Adrenal gland (tissue), 19 donors: Measurements from ENCODE around the gene PNPLA8. TPM values are rescaled to one million over a fixed set of nuclear protein-coding genes. Genes with fewer than 3 reads are reported as not detected.

Experiments used
- DNase-seq, 7 donors: peaks; one replicate each; pipeline ENCODE4 v3.0.0-alpha.2; 2019 to 2020
- H3K27ac ChIP-seq, 5 donors: fragments of 200-600 bp; sonication (generic) in 4 of 5; 1 replicate in 3 of 5; 2 replicates in 2 of 5; pipeline versions ENCODE4 v1.5.1 to v1.8.0; 2016 to 2020; ENCODE audit warnings: mild to moderate bottlenecking in 1 of 5
- H3K27me3 ChIP-seq: fragments of 200-600 bp; 2 replicates; pipeline ENCODE4 v1.8.0; 2021
- H3K36me3 ChIP-seq, 2 donors: fragments of 200-600 bp; replicated peaks in 1 of 2; 1 replicate in 1 of 2; 2 replicates in 1 of 2; pipeline versions ENCODE4 v1.5.1 to v1.8.0; 2018 to 2022
- H3K4me1 ChIP-seq, 2 donors: fragments of 200-600 bp; replicated peaks in 1 of 2; 1 replicate in 1 of 2; 2 replicates in 1 of 2; pipeline versions ENCODE4 v1.5.1 to v1.8.0; 2018 to 2021
- H3K4me3 ChIP-seq, 4 donors: fragments of 200-600 bp; sonication (generic) in 3 of 4; one replicate each; pipeline ENCODE4 v1.5.1; 2016 to 2018
- H3K9me3 ChIP-seq, 3 donors: fragments of 200-600 bp; sonication (generic) in 1 of 3; replicated peaks in 1 of 3; 1 replicate in 2 of 3; 2 replicates in 1 of 3; pipeline versions ENCODE4 v1.5.1 to v1.8.0; 2016 to 2021
- CTCF ChIP-seq, 6 experiments: fragments of 450-650 bp in 4 of 6; fragments of 200-600 bp in 2 of 6; sonication (generic) in 1 of 6; IDR thresholded peaks; 1 replicate in 5 of 6; 2 replicates in 1 of 6; pipeline versions ENCODE4 v1.5.1 to v1.8.0; 2016 to 2021; ENCODE audit warnings: antibody characterized with exemption in 6 of 6, mild to moderate bottlenecking in 2 of 6, moderate library complexity in 1 of 6
- POLR2A ChIP-seq, 2 donors: fragments of 450-650 bp; IDR thresholded peaks; one replicate each; pipeline ENCODE4 v1.6.1; 2017; ENCODE audit warnings: antibody characterized with exemption in 2 of 2, mild to moderate bottlenecking in 2 of 2, moderate library complexity in 1 of 2
- WGBS, 4 donors: extraction: QIAGEN DNeasy Blood & Tissue Kit in 2 of 4; methylation state at CpG; one replicate each; pipeline versions ENCODE4 v1.1.5 to v1.1.7; 2013 to 2017; 5-methylcytosine and 5-hydroxymethylcytosine counted together
- intact Hi-C, 2 donors: fragments of 100-400 bp; cut with DNase I; formaldehyde crosslinking; loops; one replicate each; pipeline versions ENCODE4 v1.14.1 to v1.15.0; 2022 to 2023
- long read RNA-seq, 10 donors: library from polyadenylated mRNA in 3 of 10; unstranded in 2 of 10; stranded (forward) in 1 of 10; transcript quantifications; one replicate each; pipeline ENCODE4 v2.0.0 and lab custom pipeline, GENCODE V29; 2021 to 2026
- polyA plus RNA-seq, 3 donors: library from polyadenylated mRNA; stranded (reverse); fragments of 200-250 nt in 2 of 3; fragments of 350-450 nt in 1 of 3; fragmentation: Illumina TruSeq in 1 of 3; extraction: RNeasy Lipid Tissue Mini Kit (QIAGEN cat#74804) in 1 of 3; gene quantifications; one replicate each; pipeline ENCODE4 v1.2.3, GENCODE V29; 2013 to 2014
- total RNA-seq, 9 donors: library from RNA; depleted of rRNA in 4 of 9; stranded (reverse); fragments of >200 nt in 4 of 9; fragments of 120-200 nt in 1 of 9; fragmentation: NEBNext Ultra II Directional in 1 of 9; extraction: Animal tissue kit (Norgen Biotek cat#: 25700) in 1 of 9; gene quantifications; one replicate each; pipeline versions ENCODE4 v1.1.0 to v1.2.4, GENCODE V29; 2013 to 2023
- donor health status: healthy with polysubstance abuse.
- donor health status: Bipolar disorder and iron deficiency.
- donor health status: DM: yes; HTN: yes; CAD: no.
- donor health status: DM: no; HTN: no; CAD: no.
- donor health status: DM: no; HTN: no; CAD: no.
- donor health status: DM: yes; HTN: yes; CAD: no.

Gene PNPLA8, protein sequence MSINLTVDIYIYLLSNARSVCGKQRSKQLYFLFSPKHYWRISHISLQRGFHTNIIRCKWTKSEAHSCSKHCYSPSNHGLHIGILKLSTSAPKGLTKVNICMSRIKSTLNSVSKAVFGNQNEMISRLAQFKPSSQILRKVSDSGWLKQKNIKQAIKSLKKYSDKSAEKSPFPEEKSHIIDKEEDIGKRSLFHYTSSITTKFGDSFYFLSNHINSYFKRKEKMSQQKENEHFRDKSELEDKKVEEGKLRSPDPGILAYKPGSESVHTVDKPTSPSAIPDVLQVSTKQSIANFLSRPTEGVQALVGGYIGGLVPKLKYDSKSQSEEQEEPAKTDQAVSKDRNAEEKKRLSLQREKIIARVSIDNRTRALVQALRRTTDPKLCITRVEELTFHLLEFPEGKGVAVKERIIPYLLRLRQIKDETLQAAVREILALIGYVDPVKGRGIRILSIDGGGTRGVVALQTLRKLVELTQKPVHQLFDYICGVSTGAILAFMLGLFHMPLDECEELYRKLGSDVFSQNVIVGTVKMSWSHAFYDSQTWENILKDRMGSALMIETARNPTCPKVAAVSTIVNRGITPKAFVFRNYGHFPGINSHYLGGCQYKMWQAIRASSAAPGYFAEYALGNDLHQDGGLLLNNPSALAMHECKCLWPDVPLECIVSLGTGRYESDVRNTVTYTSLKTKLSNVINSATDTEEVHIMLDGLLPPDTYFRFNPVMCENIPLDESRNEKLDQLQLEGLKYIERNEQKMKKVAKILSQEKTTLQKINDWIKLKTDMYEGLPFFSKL
- 10 to 100 TPM; 30.7 to 79.0 (median 54.0) TPM for total RNA-seq
- 100 to 1,000 TPM in 1 of 3 donors, 10 to 100 TPM in 2; 17.9 to 131 (median 26.1) TPM for polyA plus RNA-seq
- long read RNA-seq, donor 1, transcript PNPLA8-201 (11 exons, 3,490 nt), result major isoform, 5 of 22 reads
- long read RNA-seq, donor 1, partial matches to known transcripts, result 12 of 22 reads
- long read RNA-seq, donor 1, other reads (novel, unspliced or antisense), result 0 of 22 reads
- long read RNA-seq, donor 2, partial matches to known transcripts, result 15 of 21 reads
- long read RNA-seq, donor 2, other reads (novel, unspliced or antisense), result 0 of 21 reads
- long read RNA-seq, donor 3, transcript PNPLA8-206 (10 exons, 3,462 nt), result major isoform, 8 of 22 reads
- long read RNA-seq, donor 3, transcript PNPLA8-201 (11 exons, 3,490 nt), result minor isoform, 6 of 22 reads
- long read RNA-seq, donor 3, partial matches to known transcripts, result 8 of 22 reads
- long read RNA-seq, donor 3, other reads (novel, unspliced or antisense), result 0 of 22 reads
- long read RNA-seq, donor 4, transcript PNPLA8-201 (11 exons, 3,490 nt), result major isoform, 31 of 69 reads
- long read RNA-seq, donor 4, transcript PNPLA8-206 (10 exons, 3,462 nt), result minor isoform, 13 of 69 reads
- long read RNA-seq, donor 4, partial matches to known transcripts, result 10 of 69 reads
- long read RNA-seq, donor 4, other reads (novel, unspliced or antisense), result 12 of 69 reads
- long read RNA-seq, donor 5, transcript PNPLA8-208 (10 exons, 3,366 nt), result minor isoform, 5 of 126 reads
- long read RNA-seq, donor 5, transcript PNPLA8-206 (10 exons, 3,462 nt), result minor isoform, 30 of 126 reads
- long read RNA-seq, donor 5, transcript PNPLA8-201 (11 exons, 3,490 nt), result major isoform, 64 of 126 reads
- long read RNA-seq, donor 5, partial matches to known transcripts, result 8 of 126 reads
- long read RNA-seq, donor 5, other reads (novel, unspliced or antisense), result 16 of 126 reads
- long read RNA-seq, donor 6, transcript PNPLA8-206 (10 exons, 3,462 nt), result minor isoform, 5 of 28 reads
- long read RNA-seq, donor 6, transcript PNPLA8-201 (11 exons, 3,490 nt), result major isoform, 12 of 28 reads
- long read RNA-seq, donor 6, partial matches to known transcripts, result 6 of 28 reads
- long read RNA-seq, donor 6, other reads (novel, unspliced or antisense), result 5 of 28 reads
- long read RNA-seq, donor 7, partial matches to known transcripts, result 124 of 128 reads
- long read RNA-seq, donor 7, other reads (novel, unspliced or antisense), result 0 of 128 reads
- long read RNA-seq, donor 8, transcript PNPLA8-201 (11 exons, 3,490 nt), result major isoform, 7 of 34 reads
- long read RNA-seq, donor 8, partial matches to known transcripts, result 23 of 34 reads
- long read RNA-seq, donor 8, other reads (novel, unspliced or antisense), result 0 of 34 reads
- long read RNA-seq, donor 9, transcript PNPLA8-201 (11 exons, 3,490 nt), result major isoform, 5 of 13 reads
- long read RNA-seq, donor 9, partial matches to known transcripts, result 5 of 13 reads
- long read RNA-seq, donor 9, other reads (novel, unspliced or antisense), result 0 of 13 reads
- long read RNA-seq, donor 10, partial matches to known transcripts, result 0 of 4 reads
- long read RNA-seq, donor 10, other reads (novel, unspliced or antisense), result 0 of 4 reads

- Histone ChIP-seq H3K9me3 (no peaks in the 10 kb centered on the region), H3K27ac (peak within 1 kb of the TSS; percentile 96 to 100 (median 99)), H3K4me1 (peaks cover 19 to 37% of the 10 kb centered on the region in 2 donors), H3K4me3 (peak within 1 kb of the TSS; percentile 66 to 88 (median 72)), H3K36me3 (no peaks in the 10 kb centered on the region), H3K27me3 (no peaks in the 10 kb centered on the region)
- intact Hi-C loops, result no loop called here
- peak in 1 of 6 experiments; percentile 22 for TF ChIP-seq CTCF (IDR thresholded peaks at IDR 0.05)
- TF ChIP-seq POLR2A (IDR thresholded peaks at IDR 0.05), result peak; percentile 97 to 99
- 0 to 1% (median 0%) methylated on average over 22 to 64 of the region's 64 CpGs for WGBS, 4 donors
- peak; percentile 100 for DNase-seq
Measured at GRCh38 chr7:108525985-108526767, at the start of gene PNPLA8. TSS of gene PNPLA8 (minus strand) at chr7:108526135. CDS start at chr7:108515491, 10,644 bp downstream.

- no peak for DNase-seq
- intact Hi-C loops, result no loop called here
- 95 to 100% (median 98%) methylated on average over 2 of the region's 2 CpGs for WGBS, 4 donors
- TF ChIP-seq POLR2A (IDR thresholded peaks at IDR 0.05) (no peak), CTCF (IDR thresholded peaks at IDR 0.05) (no peak)
- Histone ChIP-seq H3K4me1 (peaks cover 7 to 37% of the 10 kb centered on the region in 2 donors), H3K27me3 (no peaks in the 10 kb centered on the region), H3K27ac (no peak overlapping the region), H3K4me3 (no peak overlapping the region), H3K9me3 (no peaks in the 10 kb centered on the region), H3K36me3 (peaks cover 0 to 24% of the 10 kb centered on the region in 2 donors)
Measured at GRCh38 chr7:108575156-108575555, 49.2 kb upstream of the PNPLA8 start.
